ENCODE data around the gene MYT1. TPM values are rescaled to one million over a fixed set of nuclear protein-coding genes. Genes with fewer than 3 reads are reported as not detected.

MYT1 gene
- total and polyA plus RNA-seq, 9 of the 15 experiments (the other 6 are each of a cell fraction or from before 2014, with no cell fraction given): 0.02 to 0.12 (median 0.06) TPM; not detected in 4

- TF ChIP-seq C11orf30 (IDR thresholded peaks at IDR 0.05; ENCODE audit: low read depth) (no peak), TEAD1 (CRISPR knock-in tag; IDR thresholded peaks at IDR 0.05) (peak in 1 of 2 experiments; percentile 95; a peak in 2 of 4 replicates), NFXL1 (CRISPR knock-in tag; IDR thresholded peaks at IDR 0.05) (no peak), CTCF (IDR thresholded peaks at IDR 0.05 in 2 of 3, conservative IDR thresholded peaks at IDR 0.05 in 1 of 3; ENCODE audit: insufficient read depth in 2 of 3, low read depth in 1 of 3, low read length in 3 of 3) (peak in 1 of 3 experiments; percentile 10; a peak in 1 of 6 replicates), KLF10 (CRISPR knock-in tag; IDR thresholded peaks at IDR 0.05) (no peak), JUN (IDR thresholded peaks at IDR 0.05; ENCODE audit: borderline replicate concordance, low read depth, low read length) (no peak), JUN (CRISPR knock-in tag; IDR thresholded peaks at IDR 0.05; ENCODE audit: borderline replicate concordance) (peak; percentile 37; the same call in 1 of the 2 replicates), ZBTB17 (CRISPR knock-in tag; IDR thresholded peaks at IDR 0.05) (peak; percentile 71), RERE (CRISPR knock-in tag; IDR thresholded peaks at IDR 0.05; ENCODE audit: borderline replicate concordance) (no peak), NR1H2 (CRISPR knock-in tag; IDR thresholded peaks at IDR 0.05) (peak; percentile 83; the same call in 1 of the 2 replicates), CBFB (CRISPR knock-in tag; IDR thresholded peaks at IDR 0.05) (peak; percentile 58; the same call in 1 of the 2 replicates), SRF (CRISPR knock-in tag; IDR thresholded peaks at IDR 0.05) (0 out of 4 replicates have a peak, but pooled peaks of 1 of the 2 experiments have one; percentile 18), GTF2A2 (tag; IDR thresholded peaks at IDR 0.05) (no peak), RNF2 (IDR thresholded peaks at IDR 0.05) (peak; percentile 52; the same call in 1 of the 2 replicates), HCFC1 (IDR thresholded peaks at IDR 0.05; ENCODE audit: low read depth, low read length) (0 out of 2 replicates have a peak, but pooled peaks have one; percentile 10), TRIM24 (IDR thresholded peaks at IDR 0.05) (peak in 1 of 2 experiments; percentile 39; a peak in 1 of 4 replicates), ZBTB2 (IDR thresholded peaks at IDR 0.05) (peak; percentile 83; the same call in 1 of the 2 replicates), STAG1 (CRISPR knock-in tag; IDR thresholded peaks at IDR 0.05; ENCODE audit: borderline replicate concordance) (peak; percentile 36; the same call in 1 of the 2 replicates), HDAC8 (tag; IDR thresholded peaks at IDR 0.05) (0 out of 2 replicates have a peak, but pooled peaks have one; percentile 67)
Observed at GRCh38 chr20:64255361-64256281, 91.4 kb downstream of the MYT1 start, which contains the start of gene PCMTD2 (continued).
